ENCODE data around the gene THAP3. TPM values are rescaled to one million over a fixed set of nuclear protein-coding genes. Genes with fewer than 3 reads are reported as not detected.
"Not testable (repeated sequence)": the region's sequence is repeated elsewhere in the genome, so short reads cannot be mapped to it uniquely, and the experiment has no call there.

Gene THAP3
- total and polyA plus RNA-seq, 2 donors from 2014 or later: 14.4 to 28.7 TPM

GRCh38 chr1:6634371-6635052 lies 9.8 kb downstream of the THAP3 start:
- Histone ChIP-seq H3K36me3 (ENCODE audit: control insufficient read depth in 2 of 3, insufficient read depth in 3 of 3, low read length in 3 of 3) (peaks cover 0 to 44% (median 36%) of the 10 kb centered on the region in 3 donors), H3K27ac (ENCODE audit: low read depth in 2 of 2, low read length in 2 of 2) (no peak overlapping the region), H3K4me3 (ENCODE audit: low read length in 3 of 3) (no peak overlapping the region), H3K9ac (ENCODE audit: low read length in 3 of 3) (no peak overlapping the region), H3K27me3 (ENCODE audit: control insufficient read depth, insufficient read depth, low read length) (no peaks in the 10 kb centered on the region), H3K9me3 (ENCODE audit: control insufficient read depth in 2 of 3, insufficient read depth in 1 of 3, low read length in 3 of 3) (no peaks in the 10 kb centered on the region), H3K4me1 (ENCODE audit: control insufficient read depth in 2 of 3, insufficient read depth in 2 of 3, low read depth in 1 of 3, low read length in 3 of 3) (no peaks in the 10 kb centered on the region)
- peak; percentile 50 to 86 (median 70) for DNase-seq
- no peak for FAIRE-seq
- TF ChIP-seq CTCF (IDR thresholded peaks at IDR 0.05; ENCODE audit: borderline replicate concordance, extremely low read depth, insufficient read depth): peak; percentile 41
- intact Hi-C loops (cut with DNase I): no loop called here

- intact Hi-C loops (cut with DNase I): no loop called here
- no peak for FAIRE-seq
- Histone ChIP-seq H3K27me3 (ENCODE audit: control insufficient read depth, insufficient read depth, low read length) (no peaks in the 10 kb centered on the region), H3K4me3 (ENCODE audit: low read length in 3 of 3) (no peak overlapping the region), H3K27ac (ENCODE audit: low read depth in 2 of 2, low read length in 2 of 2) (no peak overlapping the region), H3K4me1 (ENCODE audit: control insufficient read depth in 2 of 3, insufficient read depth in 2 of 3, low read depth in 1 of 3, low read length in 3 of 3) (peaks cover 0 to 4% (median 0%) of the 10 kb centered on the region in 3 donors), H3K9me3 (ENCODE audit: control insufficient read depth in 2 of 3, insufficient read depth in 1 of 3, low read length in 3 of 3) (no peaks in the 10 kb centered on the region), H3K36me3 (ENCODE audit: control insufficient read depth in 2 of 3, insufficient read depth in 3 of 3, low read length in 3 of 3) (peaks cover 2 to 44% (median 37%) of the 10 kb centered on the region in 3 donors), H3K9ac (ENCODE audit: low read length in 3 of 3) (no peak overlapping the region)
- TF ChIP-seq CTCF (IDR thresholded peaks at IDR 0.05; ENCODE audit: borderline replicate concordance, extremely low read depth, insufficient read depth): no peak
- DNase-seq: no peak
Measured at GRCh38 chr1:6635161-6635909, 10.7 kb downstream of the THAP3 start.

DNA sequence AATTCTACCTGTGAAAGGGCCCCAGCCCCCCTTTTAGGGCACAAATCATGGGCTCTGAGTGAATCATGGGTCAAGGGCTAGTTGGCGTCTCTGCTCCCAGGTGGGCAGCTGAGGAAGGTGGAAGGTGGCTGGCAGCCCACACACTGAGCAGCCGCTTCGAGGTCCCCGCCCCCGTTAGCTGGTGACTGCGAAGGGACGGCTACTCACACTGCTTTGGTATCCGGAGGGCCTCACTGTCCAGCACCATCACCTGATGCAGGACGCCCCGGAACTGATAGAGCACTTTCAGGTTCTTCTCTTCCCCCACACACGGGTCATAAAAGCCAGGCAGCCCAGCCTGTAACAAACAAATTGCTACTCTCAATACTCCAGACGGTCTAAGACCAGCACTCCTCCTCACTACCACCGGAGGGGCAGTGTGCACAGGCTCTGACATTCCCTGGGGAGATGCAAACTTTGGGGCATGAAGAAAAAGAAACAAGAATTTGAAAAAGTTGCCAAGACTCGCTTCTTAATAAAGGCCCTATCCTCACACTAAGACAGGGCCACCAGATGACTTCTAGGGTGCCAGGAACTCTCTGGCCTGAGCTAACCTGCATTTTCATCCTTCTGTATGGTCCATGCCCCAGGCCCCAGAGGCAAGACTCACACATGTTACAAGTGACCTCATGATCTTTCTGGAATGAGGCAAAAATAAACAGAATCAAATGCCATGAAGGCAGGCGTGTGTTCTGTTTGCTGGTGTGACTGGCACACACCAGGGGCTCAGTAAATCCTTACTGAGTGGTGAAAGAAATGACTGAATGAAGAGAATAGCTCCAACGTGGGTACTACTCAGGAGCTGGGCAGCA lies 11.5 kb downstream of the THAP3 start:
- Histone ChIP-seq H3K27me3 (ENCODE audit: control insufficient read depth, insufficient read depth, low read length) (no peaks in the 10 kb centered on the region), H3K4me3 (ENCODE audit: low read length in 3 of 3) (no peak overlapping the region), H3K9ac (ENCODE audit: low read length in 3 of 3) (no peak overlapping the region), H3K9me3 (ENCODE audit: control insufficient read depth in 2 of 3, insufficient read depth in 1 of 3, low read length in 3 of 3) (no peaks in the 10 kb centered on the region), H3K36me3 (ENCODE audit: control insufficient read depth in 2 of 3, insufficient read depth in 3 of 3, low read length in 3 of 3) (peaks cover 2 to 46% (median 37%) of the 10 kb centered on the region in 3 donors), H3K4me1 (ENCODE audit: control insufficient read depth in 2 of 3, insufficient read depth in 2 of 3, low read depth in 1 of 3, low read length in 3 of 3) (peaks cover 0 to 4% (median 0%) of the 10 kb centered on the region in 3 donors), H3K27ac (ENCODE audit: low read depth in 2 of 2, low read length in 2 of 2) (no peak overlapping the region)
- FAIRE-seq (no peak), DNase-seq (no peak)
- no peak for TF ChIP-seq CTCF (IDR thresholded peaks at IDR 0.05; ENCODE audit: borderline replicate concordance, extremely low read depth, insufficient read depth)
- intact Hi-C loops (cut with DNase I): no loop called here

DNA sequence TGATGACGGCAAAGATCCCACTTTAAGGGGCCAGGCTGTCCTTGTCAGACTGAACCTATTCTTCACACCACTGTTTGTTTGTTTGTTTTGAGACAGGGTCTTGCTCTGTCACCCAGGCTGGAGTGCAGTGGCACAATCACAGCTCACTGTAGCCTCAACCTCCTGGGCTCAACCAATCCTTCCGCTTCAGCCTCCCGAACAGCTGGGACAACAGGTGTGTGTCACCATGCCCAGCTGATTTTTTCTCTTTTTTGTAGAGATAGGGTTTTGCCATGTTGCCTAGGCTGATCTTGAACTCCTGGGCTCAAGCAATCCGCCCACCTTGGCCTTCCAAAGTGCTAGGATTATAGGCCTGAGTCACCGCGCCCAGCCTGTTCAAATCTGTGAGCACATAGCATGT lies 12.1 kb downstream of the THAP3 start:
- H3K27ac ChIP-seq (ENCODE audit: low read depth in 2 of 2, low read length in 2 of 2); H3K27me3 ChIP-seq (ENCODE audit: control insufficient read depth, insufficient read depth, low read length); H3K9ac ChIP-seq (ENCODE audit: low read length in 3 of 3); DNase-seq; H3K4me1 ChIP-seq (ENCODE audit: control insufficient read depth in 2 of 3, insufficient read depth in 2 of 3, low read depth in 1 of 3, low read length in 3 of 3); H3K9me3 ChIP-seq (ENCODE audit: control insufficient read depth in 2 of 3, insufficient read depth in 1 of 3, low read length in 3 of 3); intact Hi-C loops (cut with DNase I); FAIRE-seq; H3K4me3 ChIP-seq (ENCODE audit: low read length in 3 of 3): not testable (repeated sequence)
- peaks cover 2 to 46% (median 40%) of the 10 kb centered on the region in 3 donors for H3K36me3 ChIP-seq (ENCODE audit: control insufficient read depth in 2 of 3, insufficient read depth in 3 of 3, low read length in 3 of 3)
